ENCODE data around the gene DYSF.

The DYSF gene

GRCh38 chr2:71461304-71461671 is 7.9 kb downstream of the DYSF start:
- no peak for DNase-seq (ENCODE audit: low spot score)

GRCh38 chr2:71462056-71462605 is 8.8 kb downstream of the DYSF start:
- in situ Hi-C loops (cut with MboI; ENCODE audit: low sequenced_read_pairs, unreplicated experiment) = no loop called here
- no peak for TF ChIP-seq CTCF (IDR thresholded peaks at IDR 0.05; ENCODE audit: borderline replicate concordance, control extremely low read depth, extremely low read depth, insufficient read depth, missing control alignments)
- no peak for DNase-seq (ENCODE audit: low spot score)

More at GRCh38 chr2:71461304-71461671, 7.9 kb downstream of the DYSF start:
- in situ Hi-C loops (cut with MboI; ENCODE audit: low sequenced_read_pairs, unreplicated experiment) = no loop called here
- no peak for TF ChIP-seq CTCF (IDR thresholded peaks at IDR 0.05; ENCODE audit: borderline replicate concordance, control extremely low read depth, extremely low read depth, insufficient read depth, missing control alignments)

GRCh38 chr2:71462641-71463341 is 9.4 kb downstream of the DYSF start:
- in situ Hi-C loops (cut with MboI; ENCODE audit: low sequenced_read_pairs, unreplicated experiment) = no loop called here
- no peak for DNase-seq (ENCODE audit: low spot score)
- no peak for TF ChIP-seq CTCF (IDR thresholded peaks at IDR 0.05; ENCODE audit: borderline replicate concordance, control extremely low read depth, extremely low read depth, insufficient read depth, missing control alignments)

GRCh38 chr2:71463342-71463654 is 9.9 kb downstream of the DYSF start:
- no peak for TF ChIP-seq CTCF (IDR thresholded peaks at IDR 0.05; ENCODE audit: borderline replicate concordance, control extremely low read depth, extremely low read depth, insufficient read depth, missing control alignments)
- DNase-seq (ENCODE audit: low spot score) = no peak
- in situ Hi-C loops (cut with MboI; ENCODE audit: low sequenced_read_pairs, unreplicated experiment) = no loop called here

GRCh38 chr2:71464389-71464788 is 11.0 kb downstream of the DYSF start:
- no peak for TF ChIP-seq CTCF (IDR thresholded peaks at IDR 0.05; ENCODE audit: borderline replicate concordance, control extremely low read depth, extremely low read depth, insufficient read depth, missing control alignments)
- in situ Hi-C loops (cut with MboI; ENCODE audit: low sequenced_read_pairs, unreplicated experiment) = no loop called here

GRCh38 chr2:71465356-71465755 is 12.0 kb downstream of the DYSF start:
- no peak for DNase-seq (ENCODE audit: low spot score)
- no peak for TF ChIP-seq CTCF (IDR thresholded peaks at IDR 0.05; ENCODE audit: borderline replicate concordance, control extremely low read depth, extremely low read depth, insufficient read depth, missing control alignments)
- in situ Hi-C loops (cut with MboI; ENCODE audit: low sequenced_read_pairs, unreplicated experiment) = no loop called here

More at GRCh38 chr2:71464389-71464788, 11.0 kb downstream of the DYSF start:
- no peak for DNase-seq (ENCODE audit: low spot score)

Data from GM13976 (cell line).